Measurements from ENCODE around the gene WDTC1. TPM values are rescaled to one million over a fixed set of nuclear protein-coding genes. Genes with fewer than 3 reads are reported as not detected.
"Not testable (repeated sequence)": the region's sequence is repeated elsewhere in the genome, so short reads cannot be mapped to it uniquely, and the experiment has no call there.

WDTC1 gene, protein sequence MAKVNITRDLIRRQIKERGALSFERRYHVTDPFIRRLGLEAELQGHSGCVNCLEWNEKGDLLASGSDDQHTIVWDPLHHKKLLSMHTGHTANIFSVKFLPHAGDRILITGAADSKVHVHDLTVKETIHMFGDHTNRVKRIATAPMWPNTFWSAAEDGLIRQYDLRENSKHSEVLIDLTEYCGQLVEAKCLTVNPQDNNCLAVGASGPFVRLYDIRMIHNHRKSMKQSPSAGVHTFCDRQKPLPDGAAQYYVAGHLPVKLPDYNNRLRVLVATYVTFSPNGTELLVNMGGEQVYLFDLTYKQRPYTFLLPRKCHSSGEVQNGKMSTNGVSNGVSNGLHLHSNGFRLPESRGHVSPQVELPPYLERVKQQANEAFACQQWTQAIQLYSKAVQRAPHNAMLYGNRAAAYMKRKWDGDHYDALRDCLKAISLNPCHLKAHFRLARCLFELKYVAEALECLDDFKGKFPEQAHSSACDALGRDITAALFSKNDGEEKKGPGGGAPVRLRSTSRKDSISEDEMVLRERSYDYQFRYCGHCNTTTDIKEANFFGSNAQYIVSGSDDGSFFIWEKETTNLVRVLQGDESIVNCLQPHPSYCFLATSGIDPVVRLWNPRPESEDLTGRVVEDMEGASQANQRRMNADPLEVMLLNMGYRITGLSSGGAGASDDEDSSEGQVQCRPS
- total RNA-seq: 10 to 100 TPM; 11.1 to 39.4 (median 27.8) TPM

DNA sequence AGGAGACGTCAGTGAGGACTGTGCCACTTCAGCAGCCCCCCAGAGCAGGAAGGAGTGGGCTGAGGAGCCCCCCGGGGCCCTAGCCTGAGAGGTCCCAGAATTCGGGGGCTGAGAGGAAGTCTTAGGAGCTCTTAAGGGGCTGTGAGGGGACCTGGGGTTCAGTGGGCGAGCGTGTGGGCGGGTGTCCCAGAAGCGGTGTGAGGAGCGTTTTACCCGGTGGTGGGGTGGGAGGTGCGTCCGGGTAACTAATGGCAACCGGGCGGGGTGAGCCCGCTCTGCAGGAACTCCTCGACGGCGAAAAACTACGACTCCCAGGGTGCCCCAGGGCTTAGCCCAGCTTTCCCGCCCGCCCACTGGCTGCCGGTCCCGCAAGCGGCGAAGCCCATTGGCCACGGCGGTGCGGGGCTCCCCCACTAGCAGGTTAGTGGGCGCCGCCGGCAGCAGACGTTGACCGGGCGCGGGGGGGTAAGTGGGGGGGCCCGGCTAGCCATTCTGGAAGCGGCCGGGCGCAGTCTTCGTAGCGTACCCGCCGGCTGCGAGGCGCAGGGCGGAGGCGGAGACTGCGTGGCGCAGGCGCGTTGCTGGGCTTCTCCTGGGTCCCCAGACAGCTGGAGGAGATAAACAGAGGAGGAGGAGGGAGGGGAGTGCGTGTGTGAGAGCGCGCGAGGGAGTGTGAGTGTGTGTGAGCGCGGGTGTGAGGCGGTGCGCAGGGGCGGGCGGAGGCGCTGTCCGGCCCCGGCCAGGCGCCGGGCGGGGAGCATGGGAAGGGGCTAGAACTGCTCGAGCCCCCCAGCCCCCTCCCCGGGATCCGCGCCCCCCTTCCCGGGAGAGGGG lies at the start of gene WDTC1:
Gene WDTC1, plus strand, starts transcription at position 584 of the 834 bp plus-strand sequence. CDS start 26,423 bp downstream, outside the sequence.
- peak; percentile 93 to 96 (median 95) for ATAC-seq (replicated peaks in 6 of 8)
- H3K4me1 ChIP-seq (replicated peaks in 1 of 2): peaks cover 12 to 13% of the 10 kb centered on the region in 2 donors
- H3K4me3 ChIP-seq: peak within 1 kb of the TSS; percentile 63 to 95 (median 77)
- 0 to 3% (median 1%) methylated on average over 1 to 13 of the region's 71 CpGs; no CpG with 5 or more reads in 6 of the 10 experiments for WGBS, 10 experiments
- peak within 1 kb of the TSS; percentile 6 to 76 for H3K27ac ChIP-seq
- in situ Hi-C loops (cut with MboI; ENCODE audit: low pct_unique_long_range_greater_than_20kb in 2 of 9, low sequenced_read_pairs in 9 of 9, unreplicated experiment in 9 of 9): no loop called here

DNA sequence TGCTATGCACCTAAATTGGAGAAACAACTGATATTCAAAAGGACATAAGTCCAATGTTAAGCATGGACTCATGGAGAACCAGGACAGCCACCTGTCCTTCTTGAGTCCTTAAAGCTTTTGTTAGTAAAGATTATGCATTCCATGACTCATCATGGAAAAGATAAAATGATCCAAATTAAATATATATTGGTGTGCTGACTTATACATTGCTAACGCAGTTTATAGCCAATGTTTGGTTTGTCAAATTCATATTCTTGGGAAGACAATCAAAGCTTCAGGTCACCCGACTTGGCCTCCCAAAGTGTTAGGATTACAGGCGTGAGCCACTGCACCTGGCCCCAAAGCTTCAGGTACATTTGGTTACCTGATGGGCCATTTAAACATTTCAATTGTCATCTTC lies 49.8 kb upstream of the WDTC1 start:
- H3K27ac ChIP-seq; H3K4me3 ChIP-seq; in situ Hi-C loops (cut with MboI; ENCODE audit: low pct_unique_long_range_greater_than_20kb in 2 of 9, low sequenced_read_pairs in 9 of 9, unreplicated experiment in 9 of 9); ATAC-seq (replicated peaks in 6 of 8); H3K4me1 ChIP-seq (replicated peaks in 1 of 2): not testable (repeated sequence)
- WGBS, 10 experiments: 19 to 90% (median 60%) methylated on average over 1 to 3 of the region's 3 CpGs; no CpG with 5 or more reads in 3 of the 10 experiments

DNA sequence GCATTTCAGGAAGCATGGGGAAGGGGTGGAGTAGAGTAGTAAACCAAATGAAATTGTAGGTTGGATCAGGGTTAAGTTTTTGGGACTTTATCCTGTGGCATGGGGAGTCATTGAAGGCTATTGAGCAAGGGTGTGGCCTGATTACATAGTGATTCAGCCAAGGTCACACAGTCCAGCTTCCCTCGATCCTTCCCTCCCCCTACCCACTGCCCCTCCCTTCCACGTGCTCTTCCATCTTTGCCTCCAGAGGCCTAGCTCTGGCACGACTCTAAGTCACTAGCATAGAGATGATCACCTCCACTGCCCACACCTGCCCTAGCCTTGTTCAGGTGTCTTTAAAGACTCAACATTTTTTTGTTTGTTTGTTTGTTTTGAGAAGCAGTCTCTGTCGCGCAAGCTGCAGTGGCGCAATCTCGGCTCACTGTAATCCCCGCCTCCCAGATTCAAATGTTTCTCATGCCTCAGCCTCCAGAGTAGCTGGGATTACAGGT lies 42.3 kb upstream of the WDTC1 start:
- H3K4me3 ChIP-seq: no peak overlapping the region
- in situ Hi-C loops (cut with MboI; ENCODE audit: low pct_unique_long_range_greater_than_20kb in 2 of 9, low sequenced_read_pairs in 9 of 9, unreplicated experiment in 9 of 9): no loop called here
- WGBS, 10 experiments: 33 to 100% (median 90%) methylated on average over 2 to 6 of the region's 8 CpGs; no CpG with 5 or more reads in 3 of the 10 experiments
- peak in 3 of 8 experiments; percentile 38 to 76 (median 68) for ATAC-seq (replicated peaks in 6 of 8)
- H3K4me1 ChIP-seq (replicated peaks in 1 of 2): no peaks in the 10 kb centered on the region
- H3K27ac ChIP-seq: no peak overlapping the region

DNA sequence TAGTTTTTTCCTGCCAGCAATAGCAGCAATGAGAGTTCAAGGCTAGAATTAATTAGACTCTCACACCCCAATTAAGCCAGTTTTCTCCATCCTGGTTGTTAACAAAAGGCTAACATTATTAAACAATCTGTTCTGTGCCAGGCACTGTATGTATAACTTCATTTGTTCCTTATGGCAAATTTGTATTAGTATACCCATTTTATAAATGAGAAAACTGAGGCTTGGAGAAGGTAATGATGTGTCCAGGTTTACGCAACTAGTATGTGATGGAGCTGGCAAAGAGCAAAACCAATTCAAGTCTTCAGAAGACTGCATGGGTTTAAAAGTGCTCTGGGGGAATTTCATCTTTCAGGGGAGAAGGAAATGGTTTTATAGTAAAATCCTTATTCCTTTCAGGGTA lies 41.2 kb upstream of the WDTC1 start:
- WGBS, 10 experiments: 80 to 100% (median 100%) methylated on average over 1 of the region's 1 CpG; no CpG with 5 or more reads in 2 of the 10 experiments
- ATAC-seq (replicated peaks in 6 of 8): no peak
- H3K4me3 ChIP-seq: no peak overlapping the region
- no peaks in the 10 kb centered on the region for H3K4me1 ChIP-seq (replicated peaks in 1 of 2)
- H3K27ac ChIP-seq: no peak overlapping the region
- in situ Hi-C loops (cut with MboI; ENCODE audit: low pct_unique_long_range_greater_than_20kb in 2 of 9, low sequenced_read_pairs in 9 of 9, unreplicated experiment in 9 of 9): no loop called here

DNA sequence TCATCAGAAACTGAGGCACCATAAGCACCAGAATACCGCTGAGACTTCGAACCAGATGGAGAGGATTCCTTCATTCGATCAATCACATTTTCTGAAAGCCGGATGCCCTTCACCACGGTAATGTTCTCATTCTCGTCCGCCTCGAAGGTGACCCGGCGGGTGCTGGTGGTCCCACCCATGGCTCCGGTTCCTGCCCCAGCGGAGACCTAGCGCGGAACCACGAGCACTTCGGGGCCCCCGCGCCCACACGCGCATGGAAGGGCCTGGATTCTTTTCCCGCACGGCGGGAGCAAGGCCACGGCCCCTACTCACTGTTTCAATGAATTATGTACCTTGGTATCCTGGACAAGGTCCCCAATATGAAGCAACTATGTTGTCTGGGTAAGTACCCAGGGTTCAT lies 33.1 kb upstream of the WDTC1 start:
- in situ Hi-C loops (cut with MboI; ENCODE audit: low pct_unique_long_range_greater_than_20kb in 2 of 9, low sequenced_read_pairs in 9 of 9, unreplicated experiment in 9 of 9): no loop called here
- Histone ChIP-seq H3K27ac (no peak overlapping the region), H3K4me3 (no peak overlapping the region), H3K4me1 (replicated peaks in 1 of 2) (no peaks in the 10 kb centered on the region)
- ATAC-seq (replicated peaks in 6 of 8): no peak
- 88 to 94% (median 91%) methylated on average over 7 to 24 of the region's 24 CpGs; no CpG with 5 or more reads in 2 of the 10 experiments for WGBS, 10 experiments

DNA sequence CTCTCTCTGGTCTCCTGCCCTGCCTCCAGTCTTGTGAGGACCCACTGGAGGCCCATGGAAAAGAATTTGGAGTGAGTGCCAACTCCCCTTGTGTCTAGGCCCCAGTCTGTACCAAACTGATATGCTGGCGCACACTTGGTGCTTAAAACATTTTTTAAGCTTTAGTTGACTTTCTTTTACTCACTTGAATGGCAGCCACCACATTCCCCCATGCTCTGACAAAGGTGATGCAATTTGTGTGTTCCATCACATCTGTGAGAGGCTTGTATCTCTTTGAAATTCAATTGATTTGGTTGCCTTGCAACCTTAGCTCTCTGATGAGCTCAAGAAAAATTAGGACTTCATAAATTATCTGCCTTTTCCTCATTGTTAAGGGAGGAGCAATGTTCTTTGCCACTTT lies 30.5 kb upstream of the WDTC1 start:
- no peaks in the 10 kb centered on the region for H3K4me1 ChIP-seq (replicated peaks in 1 of 2)
- 78 to 100% (median 100%) methylated on average over 1 of the region's 1 CpG; no CpG with 5 or more reads in 5 of the 10 experiments for WGBS, 10 experiments
- ATAC-seq (replicated peaks in 6 of 8): no peak
- H3K27ac ChIP-seq: no peak overlapping the region
- in situ Hi-C loops (cut with MboI; ENCODE audit: low pct_unique_long_range_greater_than_20kb in 2 of 9, low sequenced_read_pairs in 9 of 9, unreplicated experiment in 9 of 9): no loop called here
- no peak overlapping the region for H3K4me3 ChIP-seq

DNA sequence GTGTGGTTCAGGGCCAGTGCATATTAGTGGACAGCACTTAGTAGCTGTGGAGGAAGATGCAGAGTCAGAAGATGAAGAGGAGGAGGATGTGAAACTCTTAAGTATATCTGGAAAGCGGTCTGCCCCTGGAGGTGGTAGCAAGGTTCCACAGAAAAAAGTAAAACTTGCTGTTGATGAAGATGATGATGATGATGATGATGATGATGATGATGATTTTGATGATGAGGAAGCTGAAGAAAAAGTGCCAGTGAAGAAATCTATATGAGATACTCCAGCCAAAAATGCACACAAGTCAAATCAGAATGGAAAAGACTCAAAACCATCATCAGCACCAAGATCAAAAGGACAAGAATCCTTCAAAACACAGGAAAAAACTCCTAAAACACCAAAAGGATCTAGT lies 27.2 kb upstream of the WDTC1 start:
- H3K4me3 ChIP-seq; H3K4me1 ChIP-seq (replicated peaks in 1 of 2); H3K27ac ChIP-seq; ATAC-seq (replicated peaks in 6 of 8); in situ Hi-C loops (cut with MboI; ENCODE audit: low pct_unique_long_range_greater_than_20kb in 2 of 9, low sequenced_read_pairs in 9 of 9, unreplicated experiment in 9 of 9): not testable (repeated sequence)
- WGBS, 10 experiments: 0 to 100% (median 86%) methylated on average over 1 of the region's 1 CpG; no CpG with 5 or more reads in 1 of the 10 experiments

DNA sequence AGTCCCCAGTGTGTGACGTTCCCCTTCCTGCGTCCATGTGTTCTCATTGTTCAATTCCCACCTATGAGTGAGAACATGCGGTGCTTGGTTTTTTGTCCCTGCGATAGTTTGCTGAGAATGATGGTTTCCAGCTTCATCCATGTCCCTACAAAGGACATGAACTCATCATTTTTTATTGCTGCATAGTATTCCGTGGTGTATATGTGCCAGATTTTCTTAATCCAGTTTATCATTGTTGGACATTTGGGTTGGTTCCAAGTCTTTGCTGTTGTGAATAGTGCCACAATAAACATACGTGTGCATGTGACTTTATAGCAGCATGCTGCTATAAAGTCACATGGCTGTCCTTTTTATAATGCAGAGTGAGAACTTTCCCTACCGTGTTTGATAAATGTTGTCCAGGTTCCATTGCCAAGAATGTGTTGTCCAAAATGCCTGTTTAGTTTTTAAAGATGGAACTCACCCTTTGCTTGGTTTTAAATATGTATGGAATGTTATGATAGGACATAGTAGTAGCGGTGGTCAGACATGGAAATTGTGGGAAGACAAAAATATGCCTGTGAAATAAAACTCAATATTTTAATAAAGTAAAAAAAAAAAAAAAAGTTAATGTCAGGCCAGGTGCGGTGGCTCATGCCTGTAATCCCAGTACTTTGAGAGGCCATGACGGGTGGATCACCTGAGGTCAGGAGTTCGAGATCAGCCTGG lies 26.1 kb upstream of the WDTC1 start:
- 60 to 96% (median 89%) methylated on average over 5 to 8 of the region's 11 CpGs for WGBS, 10 experiments

DNA sequence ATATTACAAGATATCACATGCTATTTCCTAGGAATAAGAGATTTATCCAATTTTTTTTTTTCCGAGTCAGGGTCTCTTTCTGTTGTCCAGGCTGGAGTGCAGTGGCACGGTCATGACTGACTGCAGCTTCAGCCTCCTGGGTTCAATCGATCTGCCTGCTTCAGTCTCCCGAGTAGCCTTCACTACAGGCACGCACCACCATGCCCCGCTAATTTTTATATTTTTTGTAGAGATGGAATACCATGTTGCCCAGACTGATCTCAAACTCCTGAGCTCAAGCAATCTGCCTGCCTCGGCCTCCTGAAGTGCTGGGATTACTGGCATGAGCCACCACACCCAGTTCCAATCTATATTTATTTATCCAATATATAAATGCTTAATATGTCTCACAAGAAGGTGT lies 18.0 kb upstream of the WDTC1 start:
- peaks cover 6 to 7% of the 10 kb centered on the region in 2 donors for H3K4me1 ChIP-seq (replicated peaks in 1 of 2)
- no peak for ATAC-seq (replicated peaks in 6 of 8)
- no peak overlapping the region for H3K4me3 ChIP-seq
- no peak overlapping the region for H3K27ac ChIP-seq
- WGBS, 10 experiments: 40 to 96% (median 79%) methylated on average over 1 to 7 of the region's 7 CpGs; no CpG with 5 or more reads in 2 of the 10 experiments
- in situ Hi-C loops (cut with MboI; ENCODE audit: low pct_unique_long_range_greater_than_20kb in 2 of 9, low sequenced_read_pairs in 9 of 9, unreplicated experiment in 9 of 9): no loop called here

More for the DNA sequence above, 26.1 kb upstream of the WDTC1 start:
- H3K27ac ChIP-seq; H3K4me3 ChIP-seq; in situ Hi-C loops (cut with MboI; ENCODE audit: low pct_unique_long_range_greater_than_20kb in 2 of 9, low sequenced_read_pairs in 9 of 9, unreplicated experiment in 9 of 9); H3K4me1 ChIP-seq (replicated peaks in 1 of 2); ATAC-seq (replicated peaks in 6 of 8): not testable (repeated sequence)

DNA sequence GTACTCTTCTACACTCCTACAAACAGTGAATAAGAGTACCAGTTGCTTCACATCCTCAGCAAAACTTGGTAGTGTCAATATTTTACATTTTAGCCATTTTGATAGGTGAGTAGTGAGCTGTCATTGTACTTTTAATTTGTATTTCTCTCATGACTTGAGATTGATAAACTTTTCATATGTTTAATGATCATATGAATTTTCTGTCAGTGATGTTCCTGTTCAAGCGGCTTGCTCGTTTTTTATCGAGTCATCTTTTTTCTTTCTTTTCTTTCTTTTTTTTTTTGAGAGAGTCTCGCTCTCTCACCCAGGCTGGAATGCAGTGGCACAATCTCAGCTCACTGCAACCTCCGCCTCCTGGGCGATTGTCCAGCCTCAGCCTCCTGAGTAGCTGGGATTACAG lies 17.0 kb upstream of the WDTC1 start:
- H3K4me3 ChIP-seq: no peak overlapping the region
- H3K27ac ChIP-seq: no peak overlapping the region
- in situ Hi-C loops (cut with MboI; ENCODE audit: low pct_unique_long_range_greater_than_20kb in 2 of 9, low sequenced_read_pairs in 9 of 9, unreplicated experiment in 9 of 9): no loop called here
- WGBS, 10 experiments: 70 to 100% (median 90%) methylated on average over 4 to 6 of the region's 6 CpGs; no CpG with 5 or more reads in 1 of the 10 experiments
- ATAC-seq (replicated peaks in 6 of 8): no peak
- peaks cover 6 to 7% of the 10 kb centered on the region in 2 donors for H3K4me1 ChIP-seq (replicated peaks in 1 of 2)

DNA sequence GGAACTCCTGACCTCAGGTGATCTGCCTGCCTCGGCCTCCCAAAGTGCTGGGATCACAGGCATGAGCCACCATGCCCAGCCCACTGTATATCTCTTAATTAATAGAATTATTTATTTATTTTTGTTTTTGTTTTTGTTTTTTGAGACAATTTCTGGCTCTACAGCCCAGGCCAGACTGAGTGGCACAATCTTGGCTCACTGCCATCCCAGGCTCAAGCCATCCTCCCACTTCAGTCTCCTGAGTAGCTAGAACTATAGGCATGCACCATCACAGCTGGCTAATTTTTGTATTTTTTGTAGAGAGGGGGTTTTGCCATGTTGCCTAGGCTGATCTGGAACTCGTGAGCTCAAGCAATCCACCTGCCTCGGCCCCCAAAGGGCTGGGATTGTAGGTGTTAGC lies 15.7 kb upstream of the WDTC1 start:
- no peak overlapping the region for H3K27ac ChIP-seq
- 71 to 100% (median 84%) methylated on average over 1 to 3 of the region's 3 CpGs; no CpG with 5 or more reads in 1 of the 10 experiments for WGBS, 10 experiments
- peak in 1 of 8 experiments; percentile 31 for ATAC-seq (replicated peaks in 6 of 8)
- peaks cover 6 to 7% of the 10 kb centered on the region in 2 donors for H3K4me1 ChIP-seq (replicated peaks in 1 of 2)
- H3K4me3 ChIP-seq: no peak overlapping the region
- in situ Hi-C loops (cut with MboI; ENCODE audit: low pct_unique_long_range_greater_than_20kb in 2 of 9, low sequenced_read_pairs in 9 of 9, unreplicated experiment in 9 of 9): no loop called here

DNA sequence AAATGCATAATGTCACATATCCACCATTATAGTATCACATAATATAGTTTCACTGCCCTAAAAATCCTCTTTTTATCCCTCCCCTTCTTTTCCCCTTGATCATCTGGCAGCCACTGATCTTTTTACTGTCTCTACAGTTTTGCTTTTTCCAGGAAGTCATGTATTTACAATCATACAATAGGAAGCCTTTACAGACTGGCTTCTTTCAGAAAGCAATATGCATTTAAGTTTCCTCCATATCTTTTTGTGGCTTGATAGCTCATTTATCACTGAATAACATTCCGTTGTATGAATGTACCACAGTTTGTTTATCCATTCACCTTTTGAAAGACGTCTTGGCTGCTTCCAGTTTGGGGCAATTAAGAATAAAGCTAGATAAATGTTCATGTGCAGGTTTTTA lies 14.3 kb upstream of the WDTC1 start:
- Histone ChIP-seq H3K27ac (no peak overlapping the region), H3K4me1 (replicated peaks in 1 of 2) (peaks cover 6 to 7% of the 10 kb centered on the region in 2 donors), H3K4me3 (no peak overlapping the region)
- ATAC-seq (replicated peaks in 6 of 8): no peak
- WGBS, 10 experiments: 9 to 80% (median 64%) methylated on average over 1 to 2 of the region's 2 CpGs; no CpG with 5 or more reads in 1 of the 10 experiments
- in situ Hi-C loops (cut with MboI; ENCODE audit: low pct_unique_long_range_greater_than_20kb in 2 of 9, low sequenced_read_pairs in 9 of 9, unreplicated experiment in 9 of 9): no loop called here
